Inferior parietal cortex (tissue), 1 donor: ENCODE results near the gene POLH.

Source experiments
- DNase-seq: peaks from one replicate; pipeline ENCODE4 v3.0.0-alpha.2; 2016; ENCODE audit errors: extremely low spot score

Gene POLH

GRCh38 chr6:43606019-43606418 is 30.0 kb downstream of the POLH start:
- no peak for DNase-seq

- DNase-seq: peak; percentile 88
Observed at GRCh38 chr6:43608310-43608763, 32.4 kb downstream of the POLH start.

GRCh38 chr6:43608807-43609206 is 32.8 kb downstream of the POLH start:
- DNase-seq: no peak

DNA sequence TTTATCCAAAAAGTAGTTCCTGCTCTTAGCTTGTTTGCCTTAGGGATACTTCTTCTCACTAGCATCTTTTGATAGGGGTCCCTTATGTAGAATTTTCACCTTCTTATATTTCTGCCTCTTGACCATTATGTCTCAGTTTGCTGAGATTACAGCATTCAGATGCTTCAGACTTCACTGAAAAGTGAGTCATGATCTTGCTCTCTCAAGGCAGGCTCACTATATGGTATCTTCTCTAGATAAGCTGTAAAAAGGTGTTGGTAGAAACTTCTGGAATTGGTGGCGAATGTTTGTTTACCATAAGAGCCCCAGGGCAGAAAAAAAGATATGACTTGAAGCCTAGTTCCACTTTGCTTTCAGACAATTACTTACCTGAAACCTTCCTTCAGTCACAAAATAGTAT is 33.4 kb downstream of the POLH start:
- DNase-seq: no peak

DNA sequence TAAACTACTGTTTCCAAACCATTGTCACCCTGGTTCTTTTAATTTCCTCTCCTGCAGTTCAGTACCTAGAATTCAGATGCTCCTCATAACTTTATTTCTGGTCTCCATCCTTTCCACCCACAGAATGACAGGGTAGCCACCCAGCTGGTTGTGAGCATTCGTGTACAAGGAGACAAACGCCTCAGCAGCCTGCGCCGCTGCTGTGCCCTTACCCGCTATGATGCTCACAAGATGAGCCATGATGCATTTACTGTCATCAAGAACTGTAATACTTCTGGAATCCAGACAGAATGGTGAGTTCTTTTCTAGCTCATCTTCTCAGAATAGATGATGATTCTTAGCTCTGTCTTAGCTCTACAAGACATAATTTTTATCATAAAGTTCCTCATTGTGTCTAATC is 34.4 kb downstream of the POLH start:
- no peak for DNase-seq

DNA sequence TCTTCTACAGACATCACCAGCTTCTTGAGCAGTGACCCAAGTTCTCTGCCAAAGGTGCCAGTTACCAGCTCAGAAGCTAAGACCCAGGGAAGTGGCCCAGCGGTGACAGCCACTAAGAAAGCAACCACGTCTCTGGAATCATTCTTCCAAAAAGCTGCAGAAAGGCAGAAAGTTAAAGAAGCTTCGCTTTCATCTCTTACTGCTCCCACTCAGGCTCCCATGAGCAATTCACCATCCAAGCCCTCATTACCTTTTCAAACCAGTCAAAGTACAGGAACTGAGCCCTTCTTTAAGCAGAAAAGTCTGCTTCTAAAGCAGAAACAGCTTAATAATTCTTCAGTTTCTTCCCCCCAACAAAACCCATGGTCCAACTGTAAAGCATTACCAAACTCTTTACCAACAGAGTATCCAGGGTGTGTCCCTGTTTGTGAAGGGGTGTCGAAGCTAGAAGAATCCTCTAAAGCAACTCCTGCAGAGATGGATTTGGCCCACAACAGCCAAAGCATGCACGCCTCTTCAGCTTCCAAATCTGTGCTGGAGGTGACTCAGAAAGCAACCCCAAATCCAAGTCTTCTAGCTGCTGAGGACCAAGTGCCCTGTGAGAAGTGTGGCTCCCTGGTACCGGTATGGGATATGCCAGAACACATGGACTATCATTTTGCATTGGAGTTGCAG is 37.9 kb downstream of the POLH start:
- no peak for DNase-seq

- no peak for DNase-seq
Observed at GRCh38 chr6:43614396-43614730, 38.4 kb downstream of the POLH start.

DNA sequence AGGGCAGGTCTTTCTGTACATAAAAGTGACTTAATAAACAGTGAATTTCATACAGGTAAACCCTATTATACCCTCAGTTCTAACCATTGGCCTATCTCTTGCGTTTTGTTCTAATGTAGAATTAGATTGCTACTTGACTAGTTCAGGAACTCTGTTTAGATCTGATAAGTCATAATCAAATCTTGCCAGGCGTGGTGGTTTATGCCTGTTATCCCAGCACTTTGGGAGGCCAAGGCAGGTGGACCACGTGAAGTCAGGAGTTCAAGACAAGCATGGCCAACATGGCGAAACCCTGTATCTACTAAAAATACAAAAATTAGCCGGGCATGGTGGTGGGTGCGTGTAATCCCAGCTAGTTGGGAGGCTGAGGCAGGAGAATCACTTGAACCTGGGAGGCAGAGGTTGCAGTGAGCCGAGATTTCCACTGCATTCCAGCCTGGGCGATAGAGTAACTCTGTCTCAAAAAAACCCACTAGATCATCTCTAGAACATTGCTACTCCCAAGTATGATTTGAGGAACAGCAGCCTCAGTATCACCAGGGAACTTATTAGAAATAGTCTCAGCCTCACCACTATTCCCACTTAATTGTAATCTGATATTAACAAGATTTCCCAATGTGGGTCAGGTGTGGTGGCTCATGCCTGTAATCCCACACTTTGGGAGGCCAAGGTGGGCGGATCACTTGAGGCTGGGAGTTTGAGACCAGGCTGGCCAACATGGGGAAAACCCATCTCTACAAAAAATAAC is 40.9 kb downstream of the POLH start:
- DNase-seq: no peak

- no peak for DNase-seq
Observed at GRCh38 chr6:43621078-43621835, 45.3 kb downstream of the POLH start.

DNA sequence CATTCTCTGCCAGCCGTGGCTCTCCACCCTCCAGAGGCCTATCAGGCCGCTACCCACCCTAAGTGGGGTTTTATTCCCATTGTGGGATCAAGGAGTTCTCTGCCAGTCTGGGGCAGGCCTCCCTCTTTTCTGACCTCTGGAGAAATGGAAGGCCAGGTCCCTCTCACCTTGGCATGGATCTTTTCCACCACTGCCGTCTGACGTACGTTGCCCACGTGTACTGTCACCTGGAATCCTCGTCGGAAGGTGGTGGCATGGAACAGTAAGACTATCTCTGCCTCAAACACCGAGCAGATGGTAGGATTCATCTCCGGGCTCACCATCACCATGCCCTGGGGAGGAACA is 45.8 kb downstream of the POLH start:
- DNase-seq: no peak

DNA sequence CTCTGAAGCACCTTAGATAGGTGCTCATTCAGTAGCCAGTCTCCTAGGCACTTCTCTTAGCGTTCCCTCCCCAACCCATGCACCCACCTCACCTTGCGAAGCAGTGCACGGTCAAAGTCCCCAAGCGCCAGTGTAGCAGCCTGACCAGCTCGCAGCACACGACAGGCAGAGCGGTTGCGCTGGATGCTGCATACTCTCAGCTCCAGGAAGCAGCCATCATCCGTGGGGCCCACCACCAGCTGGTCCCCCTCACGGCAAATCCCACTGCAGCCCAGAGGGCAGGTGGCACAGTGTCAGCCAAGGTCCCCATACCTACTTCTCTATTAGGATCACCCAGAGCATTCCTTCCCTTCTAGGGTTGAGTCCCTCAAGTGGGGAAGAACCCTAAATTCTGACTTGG is 46.6 kb downstream of the POLH start:
- no peak for DNase-seq

GRCh38 chr6:43623880-43624785 is 48.1 kb downstream of the POLH start:
- DNase-seq: no peak

DNA sequence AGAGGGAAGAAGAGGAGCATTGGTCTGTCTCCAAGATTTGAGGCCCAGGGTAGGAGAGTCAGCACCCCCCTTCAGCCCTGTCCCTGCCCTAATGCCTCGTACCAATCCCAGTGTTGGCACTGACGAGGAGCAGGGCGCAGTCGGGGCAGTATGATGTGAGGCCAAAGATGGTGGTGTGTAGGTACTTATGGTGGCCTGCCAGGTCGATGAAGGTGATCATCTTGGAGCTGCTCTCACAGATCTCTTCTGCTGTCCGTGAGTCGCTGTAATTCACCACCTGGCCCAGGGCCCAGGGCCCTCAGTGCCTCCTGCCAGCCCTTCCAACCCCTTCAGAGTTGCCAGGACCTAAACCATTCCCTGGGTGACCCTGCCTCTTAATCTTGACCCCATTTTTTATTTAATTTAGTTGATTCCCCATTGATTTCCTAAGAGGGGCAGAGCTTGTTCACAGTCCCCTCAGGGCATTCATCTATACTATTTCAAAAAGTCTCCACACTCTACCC is 48.9 kb downstream of the POLH start:
- no peak for DNase-seq

- no peak for DNase-seq
Observed at GRCh38 chr6:43625393-43625992, 49.5 kb downstream of the POLH start.

DNA sequence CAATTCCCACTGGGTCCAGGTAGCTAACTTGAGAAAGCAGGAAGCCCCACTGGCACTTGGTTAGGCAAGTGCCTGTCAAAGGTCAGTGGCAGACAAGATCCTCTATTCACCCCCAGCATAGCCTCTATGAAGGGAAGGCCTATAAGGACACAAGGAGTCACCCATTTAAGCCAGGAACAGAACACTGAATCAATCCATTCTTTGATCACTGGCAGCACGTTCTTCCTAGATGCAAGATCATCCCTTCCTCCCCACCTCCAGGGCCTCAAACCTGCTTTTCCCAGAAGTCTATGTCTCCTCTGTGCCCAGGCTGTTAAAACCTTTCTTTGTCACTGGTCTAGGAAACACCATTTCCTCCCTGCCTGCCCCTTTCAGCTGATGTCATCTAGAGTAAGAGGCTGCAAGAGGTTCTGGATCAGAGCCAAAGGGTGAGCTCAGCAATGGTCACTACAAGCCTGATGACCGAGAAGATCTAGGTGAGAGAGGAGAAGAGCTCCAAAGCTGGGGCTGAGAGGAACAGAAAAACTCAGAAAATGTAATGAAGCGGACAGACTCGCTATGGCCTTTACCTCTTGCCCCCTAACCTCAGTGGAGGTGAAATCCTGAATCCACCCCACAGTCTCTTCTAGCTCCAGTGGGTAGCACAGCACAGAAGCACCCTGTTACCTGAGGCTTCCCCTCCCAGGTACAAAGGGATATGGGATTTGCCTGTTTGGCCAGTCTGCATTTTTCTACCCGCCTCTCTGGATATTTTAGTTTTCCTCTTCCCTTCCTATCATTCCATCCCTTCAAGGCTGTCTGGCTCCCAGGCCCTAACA is 51.2 kb downstream of the POLH start:
- peak; percentile 65 for DNase-seq

- no peak for DNase-seq
Observed at GRCh38 chr6:43628393-43629103, 52.6 kb downstream of the POLH start.

- DNase-seq: peak; percentile 99
Observed at GRCh38 chr6:43629104-43629504, 53.1 kb downstream of the POLH start, which contains the start of gene GTPBP2. Gene GTPBP2 (minus strand): TSS chr6:43629264. CDS start chr6:43629162, 102 bp downstream.

GRCh38 chr6:43629505-43630300 is 53.7 kb downstream of the POLH start:
- DNase-seq: peak; percentile 95
